Kidney epithelial cell (primary cell): ENCODE measurements around the gene KCNH8. TPM values are rescaled to one million over a fixed set of nuclear protein-coding genes. Genes with fewer than 3 reads are reported as not detected.
"Not testable (repeated sequence)": the region's sequence is repeated elsewhere in the genome, so short reads cannot be mapped to it uniquely, and the experiment has no call there.

Experiments
- DNase-seq: peaks from one replicate; pipeline ENCODE4 v3.0.0-alpha.2; 2010; ENCODE audit warnings: low read depth
- H3K27me3 ChIP-seq: 2 replicates; pipeline ENCODE4 v1.6.0; 2011; ENCODE audit warnings: low read length; ENCODE audit not compliant: control insufficient read depth, insufficient read depth
- H3K36me3 ChIP-seq: 2 replicates; pipeline ENCODE4 v1.5.1; 2011; ENCODE audit warnings: low read length; ENCODE audit not compliant: control insufficient read depth, insufficient read depth
- H3K4me3 ChIP-seq: 2 replicates; pipeline ENCODE4 v1.5.1; 2011; ENCODE audit warnings: low read depth, mild to moderate bottlenecking, control low read depth, low read length
- total RNA-seq: library from RNA; depleted of rRNA; stranded (reverse); fragments of >200 nt; gene quantifications from 2 replicates; pipeline ENCODE4 v1.2.3, GENCODE V29; 2015
- TF ChIP-seq, protein P1 (sequence below): IDR thresholded peaks from 2 replicates; pipeline ENCODE4 v1.5.1; 2011; ENCODE audit warnings: mild to moderate bottlenecking, moderate library complexity, low read length, control low read depth, inconsistent platforms; ENCODE audit not compliant: insufficient read depth, poor library complexity, severe bottlenecking

KCNH8 gene
- 0.88 and 1.2 TPM in 2 replicates for total RNA-seq

DNA sequence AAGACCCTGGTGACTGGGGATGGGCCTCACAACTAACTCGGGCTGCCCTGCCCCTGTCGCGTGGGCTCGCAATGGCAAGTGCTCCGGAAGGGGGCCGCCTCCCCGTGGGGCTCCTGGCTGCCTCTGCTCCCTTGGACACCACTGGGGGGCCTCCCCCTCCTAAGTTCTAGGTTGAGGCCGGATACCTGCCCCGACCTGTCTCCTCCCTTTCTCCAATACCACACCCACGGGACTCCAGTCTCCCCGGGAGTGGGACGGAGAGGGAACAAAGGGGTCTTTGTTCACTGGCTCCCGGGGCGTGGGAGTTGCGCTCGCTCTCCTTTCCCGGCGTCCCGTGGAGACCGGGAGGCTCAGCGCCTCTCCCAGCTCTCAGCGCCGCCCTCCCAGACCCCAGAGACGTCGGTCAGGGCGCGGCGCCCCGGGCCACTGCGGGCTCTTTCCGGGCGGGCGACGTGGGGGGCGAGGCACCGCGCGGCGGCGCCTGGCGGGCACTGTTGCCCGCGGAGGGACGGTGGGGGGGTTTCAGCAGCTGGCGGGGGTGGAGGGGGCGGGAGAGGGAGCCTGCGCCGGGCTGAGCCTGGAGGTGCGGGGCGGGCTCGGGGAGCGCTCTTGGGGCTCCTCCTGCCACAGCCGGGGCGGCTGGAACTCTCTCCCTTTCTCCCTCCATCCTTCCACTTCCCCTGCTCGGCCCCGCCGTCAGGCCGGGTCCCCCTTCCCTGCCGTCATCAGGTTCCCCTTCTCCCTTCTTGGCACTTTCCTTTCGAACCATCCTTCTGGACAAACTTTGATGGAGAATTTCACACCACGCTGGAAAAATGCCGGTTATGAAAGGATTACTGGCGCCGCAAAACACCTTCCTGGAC, at the start of gene KCNH8:
Gene KCNH8, plus strand, starts transcription at position 606 of the 863 bp plus-strand sequence. Its CDS starts 210 bp downstream, at position 816.
- no peak for DNase-seq
- peaks cover 16% of the 10 kb centered on the region for H3K27me3 ChIP-seq
- TF ChIP-seq, protein P1, sequence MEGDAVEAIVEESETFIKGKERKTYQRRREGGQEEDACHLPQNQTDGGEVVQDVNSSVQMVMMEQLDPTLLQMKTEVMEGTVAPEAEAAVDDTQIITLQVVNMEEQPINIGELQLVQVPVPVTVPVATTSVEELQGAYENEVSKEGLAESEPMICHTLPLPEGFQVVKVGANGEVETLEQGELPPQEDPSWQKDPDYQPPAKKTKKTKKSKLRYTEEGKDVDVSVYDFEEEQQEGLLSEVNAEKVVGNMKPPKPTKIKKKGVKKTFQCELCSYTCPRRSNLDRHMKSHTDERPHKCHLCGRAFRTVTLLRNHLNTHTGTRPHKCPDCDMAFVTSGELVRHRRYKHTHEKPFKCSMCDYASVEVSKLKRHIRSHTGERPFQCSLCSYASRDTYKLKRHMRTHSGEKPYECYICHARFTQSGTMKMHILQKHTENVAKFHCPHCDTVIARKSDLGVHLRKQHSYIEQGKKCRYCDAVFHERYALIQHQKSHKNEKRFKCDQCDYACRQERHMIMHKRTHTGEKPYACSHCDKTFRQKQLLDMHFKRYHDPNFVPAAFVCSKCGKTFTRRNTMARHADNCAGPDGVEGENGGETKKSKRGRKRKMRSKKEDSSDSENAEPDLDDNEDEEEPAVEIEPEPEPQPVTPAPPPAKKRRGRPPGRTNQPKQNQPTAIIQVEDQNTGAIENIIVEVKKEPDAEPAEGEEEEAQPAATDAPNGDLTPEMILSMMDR = no peak
- peak within 1 kb of the TSS; percentile 73 for H3K4me3 ChIP-seq
- no peaks in the 10 kb centered on the region for H3K36me3 ChIP-seq

DNA sequence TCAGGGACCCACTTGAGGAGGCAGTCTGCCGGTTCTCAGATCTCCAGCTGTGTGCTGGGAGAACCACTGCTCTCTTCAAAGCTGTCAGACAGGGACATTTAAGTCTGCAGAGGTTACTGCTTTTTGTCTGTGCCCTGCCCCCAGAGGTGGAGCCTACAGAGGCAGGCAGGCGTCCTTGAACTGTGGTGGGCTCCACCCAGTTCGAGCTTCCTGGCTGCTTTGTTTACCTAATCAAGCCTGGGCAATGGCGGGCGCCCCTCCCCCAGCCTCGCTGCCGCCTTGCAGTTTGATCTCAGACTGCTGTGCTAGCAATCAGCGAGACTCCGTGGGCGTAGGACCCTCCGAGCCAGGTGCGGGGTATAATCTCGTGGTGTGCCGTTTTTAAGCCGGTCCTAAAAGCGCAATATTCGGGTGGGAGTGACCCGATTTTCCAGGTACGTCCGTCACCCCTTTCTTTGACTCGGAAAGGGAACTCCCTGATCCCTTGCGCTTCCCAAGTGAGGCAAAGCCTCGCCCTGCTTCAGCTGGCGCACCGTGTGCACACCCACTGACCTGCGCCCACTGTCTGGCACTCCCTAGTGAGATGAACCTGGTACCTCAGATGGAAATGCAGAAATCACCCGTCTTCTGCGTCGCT, 45.5 kb upstream of the KCNH8 start:
- not testable (repeated sequence) for DNase-seq, H3K36me3 ChIP-seq, H3K27me3 ChIP-seq
- peak overlapping the region; percentile 25 for H3K4me3 ChIP-seq

DNA sequence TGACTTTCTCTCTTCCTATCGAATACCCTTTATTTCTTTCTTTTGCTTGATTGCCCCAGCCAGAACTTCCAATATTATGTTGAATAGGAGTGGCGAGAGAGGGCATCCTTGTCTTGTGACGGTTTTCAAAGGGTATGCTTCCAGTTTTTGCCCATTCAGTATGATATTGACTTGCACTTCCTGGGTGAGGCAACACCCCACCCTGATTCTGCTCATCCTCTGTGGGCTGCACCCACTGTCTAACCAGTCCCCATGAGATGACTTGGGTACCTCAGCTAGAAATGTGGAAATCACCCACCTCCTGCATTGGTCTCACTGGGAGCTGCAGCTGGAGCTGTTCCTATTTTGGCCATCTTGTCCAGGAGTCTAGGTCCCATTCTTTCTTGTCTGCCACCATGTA, 44.8 kb upstream of the KCNH8 start:
- no peaks in the 10 kb centered on the region for H3K27me3 ChIP-seq
- TF ChIP-seq, protein P1 = no peak
- H3K36me3 ChIP-seq = no peaks in the 10 kb centered on the region
- H3K4me3 ChIP-seq = no peak overlapping the region
- DNase-seq = no peak

DNA sequence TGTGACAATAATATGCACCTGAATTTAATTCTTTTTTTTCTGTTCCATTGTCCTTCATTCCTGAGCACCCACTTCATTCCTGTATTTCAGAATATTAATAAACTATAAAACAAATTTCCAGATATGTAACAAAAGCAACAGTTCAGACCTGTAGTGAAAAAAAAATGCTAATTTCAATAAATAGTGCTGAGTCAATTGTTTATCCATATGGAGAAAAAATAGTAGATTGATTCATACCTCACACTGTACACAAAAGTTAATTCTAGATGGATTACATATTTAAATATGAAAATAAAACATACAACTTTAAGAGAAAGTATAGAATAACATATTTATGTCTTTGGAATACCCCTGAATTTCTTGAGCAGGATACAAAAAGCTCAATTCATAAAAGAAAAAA, 43.9 kb upstream of the KCNH8 start:
- TF ChIP-seq, protein P1 = no peak
- no peaks in the 10 kb centered on the region for H3K27me3 ChIP-seq
- no peak overlapping the region for H3K4me3 ChIP-seq
- H3K36me3 ChIP-seq = no peaks in the 10 kb centered on the region
- DNase-seq = no peak

DNA sequence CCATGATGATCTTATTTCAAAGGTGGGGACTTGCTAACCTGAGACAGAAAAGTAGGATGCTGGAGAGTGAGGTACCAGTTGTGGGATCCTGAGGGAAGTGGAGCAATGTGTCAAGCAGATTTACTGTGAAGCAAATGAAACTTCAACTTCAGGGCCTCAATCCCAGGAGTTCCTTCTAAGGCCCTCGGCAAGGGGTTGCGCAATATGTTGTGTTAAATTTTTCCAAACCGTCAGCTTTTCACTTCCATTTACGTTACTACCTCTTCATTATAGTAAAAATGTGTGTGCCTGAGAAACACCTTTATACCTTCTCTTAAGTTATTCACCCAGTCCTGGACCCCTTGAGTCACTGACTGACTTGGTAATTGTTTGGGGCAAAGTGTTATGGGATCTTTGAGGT, 42.5 kb upstream of the KCNH8 start:
- Histone ChIP-seq H3K4me3 (no peak overlapping the region), H3K36me3 (no peaks in the 10 kb centered on the region), H3K27me3 (no peaks in the 10 kb centered on the region)
- TF ChIP-seq, protein P1 = no peak
- no peak for DNase-seq

DNA sequence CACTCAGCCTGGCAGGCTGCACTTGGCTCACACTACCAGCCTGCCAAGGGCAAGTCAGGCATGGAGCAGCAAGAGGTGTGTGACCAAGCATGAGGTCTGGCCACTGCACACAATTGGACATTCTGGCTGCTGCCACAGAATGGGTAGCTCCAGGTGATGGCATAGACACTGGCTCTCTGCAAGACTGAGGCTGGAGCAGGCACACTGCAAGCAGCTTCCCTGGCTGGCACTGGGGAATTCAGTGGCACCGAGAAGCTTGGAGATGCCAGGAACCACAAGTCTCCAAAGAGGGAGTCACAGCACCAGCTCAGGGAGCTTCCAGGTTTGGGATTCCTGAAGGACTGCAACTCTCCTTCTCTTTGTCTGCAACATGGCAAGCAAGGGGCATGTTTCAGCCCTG, 42.0 kb upstream of the KCNH8 start:
- no peaks in the 10 kb centered on the region for H3K27me3 ChIP-seq
- TF ChIP-seq, protein P1 = no peak
- no peaks in the 10 kb centered on the region for H3K36me3 ChIP-seq
- H3K4me3 ChIP-seq = no peak overlapping the region
- DNase-seq = no peak
